Subcutaneous adipose tissue (tissue), 4 donors: Measurements from ENCODE around the gene CCDC141. TPM values are rescaled to one million over a fixed set of nuclear protein-coding genes. Genes with fewer than 3 reads are reported as not detected.

Experiments
- total RNA-seq, 4 donors: library from RNA; depleted of rRNA; stranded (reverse); fragments of >200 nt; gene quantifications; one replicate each; pipeline ENCODE4 v1.1.0, GENCODE V29; 2016
- TF ChIP-seq, protein P1 (sequence below): fragments of 450-650 bp; IDR thresholded peaks from one replicate; pipeline ENCODE4 v1.5.1; 2016; ENCODE audit warnings: low read depth, mild to moderate bottlenecking, control low read depth, antibody characterized with exemption, moderate library complexity

The CCDC141 gene
- total RNA-seq, 4 donors from 2014 or later, result 5.4 to 26.4 (median 16.7) TPM

DNA sequence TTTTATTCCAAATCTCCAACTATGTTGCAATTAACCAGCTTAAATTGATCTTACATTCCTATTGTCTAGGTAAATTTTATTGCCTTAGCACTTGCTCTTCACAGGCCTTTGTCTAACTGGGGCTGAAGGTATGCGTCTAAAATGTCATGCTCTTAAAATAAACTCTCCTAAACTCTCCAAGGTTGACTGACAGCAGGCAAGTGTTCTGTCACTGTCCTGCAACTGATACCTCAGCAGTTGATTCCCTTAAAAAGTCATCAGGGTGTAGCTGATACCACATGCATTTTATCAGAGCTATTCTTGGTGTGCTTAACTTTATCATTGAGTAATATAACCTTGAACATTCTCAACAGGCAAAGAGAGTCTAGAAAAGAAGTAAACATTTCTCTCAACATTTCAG lies 243.4 kb downstream of the CCDC141 start:
- TF ChIP-seq, protein P1, sequence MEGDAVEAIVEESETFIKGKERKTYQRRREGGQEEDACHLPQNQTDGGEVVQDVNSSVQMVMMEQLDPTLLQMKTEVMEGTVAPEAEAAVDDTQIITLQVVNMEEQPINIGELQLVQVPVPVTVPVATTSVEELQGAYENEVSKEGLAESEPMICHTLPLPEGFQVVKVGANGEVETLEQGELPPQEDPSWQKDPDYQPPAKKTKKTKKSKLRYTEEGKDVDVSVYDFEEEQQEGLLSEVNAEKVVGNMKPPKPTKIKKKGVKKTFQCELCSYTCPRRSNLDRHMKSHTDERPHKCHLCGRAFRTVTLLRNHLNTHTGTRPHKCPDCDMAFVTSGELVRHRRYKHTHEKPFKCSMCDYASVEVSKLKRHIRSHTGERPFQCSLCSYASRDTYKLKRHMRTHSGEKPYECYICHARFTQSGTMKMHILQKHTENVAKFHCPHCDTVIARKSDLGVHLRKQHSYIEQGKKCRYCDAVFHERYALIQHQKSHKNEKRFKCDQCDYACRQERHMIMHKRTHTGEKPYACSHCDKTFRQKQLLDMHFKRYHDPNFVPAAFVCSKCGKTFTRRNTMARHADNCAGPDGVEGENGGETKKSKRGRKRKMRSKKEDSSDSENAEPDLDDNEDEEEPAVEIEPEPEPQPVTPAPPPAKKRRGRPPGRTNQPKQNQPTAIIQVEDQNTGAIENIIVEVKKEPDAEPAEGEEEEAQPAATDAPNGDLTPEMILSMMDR, result no peak

DNA sequence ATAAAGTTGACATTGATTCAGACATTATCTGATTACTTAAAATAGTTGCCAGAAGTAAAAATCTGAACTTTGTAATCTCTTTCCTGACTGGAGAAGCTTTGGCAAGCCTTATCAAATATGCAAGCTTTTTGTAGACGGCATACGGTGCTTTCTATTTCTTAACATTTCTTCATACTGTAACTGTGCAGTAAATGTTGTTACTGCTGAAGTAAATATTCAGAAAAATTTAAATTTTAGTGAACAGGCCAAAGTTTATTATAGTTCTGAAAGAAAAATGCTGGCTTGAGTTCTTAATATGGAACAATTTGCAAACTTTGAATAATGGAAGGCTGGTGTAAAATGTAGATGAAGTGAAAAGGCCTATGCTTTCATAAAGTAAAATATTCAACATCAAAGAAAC lies 244.5 kb downstream of the CCDC141 start:
- TF ChIP-seq, protein P1, result no peak

DNA sequence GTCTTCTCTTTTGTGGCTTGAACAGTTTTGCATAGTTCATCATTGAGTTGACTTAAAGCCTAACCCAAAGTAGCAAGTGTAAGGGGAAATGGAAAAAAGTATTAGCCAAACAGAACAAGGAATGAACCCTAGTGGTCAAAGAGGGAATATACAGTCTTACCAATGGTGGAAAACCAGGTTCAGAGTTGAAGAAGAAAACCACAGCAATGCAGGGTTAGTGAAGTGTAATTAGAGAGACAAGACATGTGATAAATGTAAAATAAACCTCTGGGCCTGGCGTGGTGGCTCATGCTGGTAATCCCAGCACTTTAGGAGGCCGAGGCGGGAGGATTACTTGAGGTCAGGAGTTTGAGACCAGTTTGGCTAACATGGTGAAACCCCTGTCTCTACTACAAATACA lies 245.1 kb downstream of the CCDC141 start:
- TF ChIP-seq, protein P1, result no peak

DNA sequence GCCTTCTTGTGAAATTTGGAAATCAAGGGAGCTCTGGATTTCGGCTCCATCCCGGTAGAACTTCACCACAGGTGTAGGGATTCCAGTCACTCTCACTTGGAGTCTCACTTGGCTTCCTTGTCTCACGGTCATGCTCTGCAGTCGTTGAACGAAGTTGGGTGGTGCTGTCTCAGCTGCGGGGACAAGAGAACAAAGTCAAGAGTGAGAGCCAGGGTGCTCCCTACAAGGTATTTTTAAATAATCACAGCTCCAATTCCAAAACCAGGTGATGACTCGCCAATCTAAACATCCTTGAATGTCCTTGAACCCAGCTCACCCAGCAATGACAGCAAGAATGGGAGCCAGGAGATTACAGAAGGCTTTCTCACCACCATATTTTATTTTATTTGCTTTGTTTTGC lies 249.4 kb downstream of the CCDC141 start:
- TF ChIP-seq, protein P1, result no peak

DNA sequence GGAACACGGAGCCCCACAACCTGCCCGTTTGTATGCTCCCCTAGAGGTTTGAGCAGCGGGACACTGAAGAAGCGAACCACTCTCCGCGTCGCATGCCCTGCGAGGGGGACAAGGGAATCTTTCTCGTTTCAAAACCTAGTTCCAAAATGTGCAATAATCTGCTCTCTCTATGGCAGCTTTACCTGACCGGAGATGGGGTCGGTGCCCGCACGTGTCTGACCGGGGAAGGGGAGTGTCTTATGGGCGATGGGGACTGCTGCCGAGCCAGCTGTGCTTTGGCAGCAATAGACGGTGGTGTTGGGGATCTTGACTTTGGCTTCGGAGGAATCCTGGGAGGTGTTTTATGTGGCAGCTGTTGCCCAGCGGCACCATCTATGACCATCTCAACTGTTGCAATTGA lies 250.6 kb downstream of the CCDC141 start:
- TF ChIP-seq, protein P1, result no peak

DNA sequence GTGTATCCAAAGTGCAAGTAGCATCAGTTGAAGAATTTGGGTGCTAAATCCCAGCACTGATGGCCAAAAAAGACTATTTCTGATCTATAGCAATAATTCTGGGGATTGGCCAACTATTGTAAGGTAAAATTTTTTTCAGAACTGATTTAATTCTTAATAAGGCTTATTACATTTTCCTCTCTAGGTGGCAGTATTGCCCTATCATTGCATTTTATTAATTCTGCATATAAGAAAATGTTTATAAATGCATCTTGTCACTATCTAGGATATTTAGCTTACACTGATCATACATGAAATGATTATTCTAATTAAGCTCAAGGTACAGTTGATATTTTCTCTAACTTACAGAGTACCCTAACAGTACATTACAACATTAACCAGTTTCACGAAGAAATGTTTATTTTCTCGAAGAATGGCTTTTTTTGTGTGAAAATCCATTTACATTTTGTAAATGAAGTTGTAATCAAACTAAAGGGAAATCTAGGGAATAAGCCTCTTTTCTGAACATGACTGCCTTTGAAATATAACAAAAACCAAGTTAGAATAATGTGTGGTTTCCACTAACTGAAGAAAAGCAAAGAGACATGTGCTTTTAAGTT lies 253.8 kb downstream of the CCDC141 start:
- TF ChIP-seq, protein P1, result no peak

DNA sequence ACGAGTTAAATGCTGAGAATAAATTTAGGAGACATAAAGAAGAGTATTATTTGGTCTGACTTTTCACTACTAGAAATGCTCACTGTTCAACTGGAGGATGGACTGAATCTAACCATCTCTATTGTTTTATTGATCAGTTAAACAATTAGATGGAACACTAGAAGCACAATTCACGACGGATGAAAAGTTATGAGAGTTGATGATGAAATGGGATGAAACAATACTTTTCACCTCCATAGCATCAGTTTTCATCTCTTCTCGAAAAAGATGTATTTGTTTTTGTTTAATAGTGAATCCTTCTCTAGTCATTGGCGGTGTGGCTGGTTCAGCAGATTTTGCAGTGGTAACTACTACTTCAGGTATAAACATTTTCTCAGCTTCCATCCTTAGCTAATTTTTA lies 262.0 kb downstream of the CCDC141 start:
- TF ChIP-seq, protein P1, result no peak
